ENCODE results near the gene ANKDD1A.

ANKDD1A gene

DNA sequence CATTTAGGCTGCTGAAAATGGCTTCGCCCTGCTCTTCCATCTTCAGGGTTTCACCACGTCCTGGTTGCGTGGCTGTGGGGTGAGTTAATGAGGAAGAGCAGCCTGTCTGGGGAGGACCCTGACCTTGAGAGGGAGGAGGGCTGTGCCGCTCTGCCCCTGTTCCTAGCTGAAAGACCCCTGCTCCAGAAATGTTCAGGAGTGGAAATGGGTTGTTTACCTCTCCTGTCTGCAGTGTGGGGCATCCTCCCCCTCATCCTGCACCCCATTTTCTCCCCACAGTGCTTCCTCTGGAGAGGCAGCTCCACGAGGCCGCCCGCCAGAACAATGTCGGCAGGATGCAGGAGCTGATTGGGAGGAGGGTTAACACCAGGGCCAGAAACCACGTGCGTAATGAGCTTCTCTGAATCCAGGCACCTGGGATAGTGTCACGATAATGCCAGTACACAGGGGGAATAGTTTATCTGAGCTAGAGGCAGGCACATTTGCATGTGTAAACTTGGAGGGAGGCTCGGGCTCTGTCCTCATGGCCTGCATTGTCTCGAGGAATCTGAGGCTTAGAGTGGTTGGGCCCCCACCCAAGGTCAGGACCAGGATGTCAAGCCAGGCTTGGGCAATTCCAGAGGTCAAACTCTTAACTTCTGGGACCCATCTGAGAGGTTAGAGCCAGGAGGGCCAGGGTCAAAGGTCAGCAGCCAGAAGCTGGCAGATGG, 4.0 kb downstream of the ANKDD1A start:
- H3K27ac ChIP-seq, result no peak overlapping the region
- TF ChIP-seq, protein P1, sequence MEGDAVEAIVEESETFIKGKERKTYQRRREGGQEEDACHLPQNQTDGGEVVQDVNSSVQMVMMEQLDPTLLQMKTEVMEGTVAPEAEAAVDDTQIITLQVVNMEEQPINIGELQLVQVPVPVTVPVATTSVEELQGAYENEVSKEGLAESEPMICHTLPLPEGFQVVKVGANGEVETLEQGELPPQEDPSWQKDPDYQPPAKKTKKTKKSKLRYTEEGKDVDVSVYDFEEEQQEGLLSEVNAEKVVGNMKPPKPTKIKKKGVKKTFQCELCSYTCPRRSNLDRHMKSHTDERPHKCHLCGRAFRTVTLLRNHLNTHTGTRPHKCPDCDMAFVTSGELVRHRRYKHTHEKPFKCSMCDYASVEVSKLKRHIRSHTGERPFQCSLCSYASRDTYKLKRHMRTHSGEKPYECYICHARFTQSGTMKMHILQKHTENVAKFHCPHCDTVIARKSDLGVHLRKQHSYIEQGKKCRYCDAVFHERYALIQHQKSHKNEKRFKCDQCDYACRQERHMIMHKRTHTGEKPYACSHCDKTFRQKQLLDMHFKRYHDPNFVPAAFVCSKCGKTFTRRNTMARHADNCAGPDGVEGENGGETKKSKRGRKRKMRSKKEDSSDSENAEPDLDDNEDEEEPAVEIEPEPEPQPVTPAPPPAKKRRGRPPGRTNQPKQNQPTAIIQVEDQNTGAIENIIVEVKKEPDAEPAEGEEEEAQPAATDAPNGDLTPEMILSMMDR (IDR thresholded peaks at IDR 0.05), result no peak
- no peak for TF ChIP-seq ZFX (IDR thresholded peaks at IDR 0.05; ENCODE audit: borderline replicate concordance)

DNA sequence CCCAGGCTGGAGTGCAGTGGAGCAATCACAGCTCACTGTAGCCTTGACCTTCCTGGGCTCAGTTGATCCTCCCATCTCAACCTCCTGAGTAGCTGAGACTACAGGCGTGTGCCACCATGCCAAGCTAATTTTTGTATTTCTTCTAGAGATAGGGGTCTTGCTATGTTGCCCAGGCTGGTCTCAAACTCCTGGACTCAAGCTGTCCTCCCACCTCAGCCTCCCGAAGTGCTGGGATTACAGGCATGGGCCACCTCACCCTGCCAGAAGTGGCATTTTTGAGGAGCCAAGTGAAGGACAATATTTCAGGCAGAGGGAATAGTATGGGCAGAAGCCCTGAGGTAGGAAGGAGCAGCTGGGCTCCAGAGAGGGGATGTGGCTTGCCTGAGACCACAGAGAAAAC, 4.7 kb downstream of the ANKDD1A start:
- TF ChIP-seq, protein P1 (IDR thresholded peaks at IDR 0.05), result no peak
- TF ChIP-seq ZFX (IDR thresholded peaks at IDR 0.05; ENCODE audit: borderline replicate concordance), result no peak

DNA sequence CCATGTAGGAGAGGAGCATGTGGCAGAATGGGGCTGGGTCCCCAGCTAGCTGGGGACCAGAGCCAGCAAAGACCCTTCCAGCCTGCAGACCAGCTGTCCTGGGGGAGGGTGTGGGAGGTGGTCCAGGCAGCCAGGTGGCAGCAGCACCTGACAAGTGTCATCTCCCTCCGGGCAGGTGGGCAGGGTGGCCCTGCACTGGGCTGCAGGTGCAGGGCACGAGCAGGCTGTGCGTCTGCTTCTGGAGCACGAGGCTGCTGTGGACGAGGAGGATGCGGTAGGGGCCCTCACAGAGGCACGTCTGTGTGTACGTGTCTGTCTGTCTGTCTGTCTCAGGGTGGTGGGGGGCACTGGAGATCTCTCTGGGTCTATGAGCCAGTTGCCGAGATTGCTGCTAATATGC, 5.5 kb downstream of the ANKDD1A start:
- TF ChIP-seq ZFX (IDR thresholded peaks at IDR 0.05; ENCODE audit: borderline replicate concordance), result no peak
- TF ChIP-seq, protein P1 (IDR thresholded peaks at IDR 0.05), result no peak
- no peak overlapping the region for H3K27ac ChIP-seq

More for the DNA sequence above, 4.7 kb downstream of the ANKDD1A start:
- no peak overlapping the region for H3K27ac ChIP-seq

DNA sequence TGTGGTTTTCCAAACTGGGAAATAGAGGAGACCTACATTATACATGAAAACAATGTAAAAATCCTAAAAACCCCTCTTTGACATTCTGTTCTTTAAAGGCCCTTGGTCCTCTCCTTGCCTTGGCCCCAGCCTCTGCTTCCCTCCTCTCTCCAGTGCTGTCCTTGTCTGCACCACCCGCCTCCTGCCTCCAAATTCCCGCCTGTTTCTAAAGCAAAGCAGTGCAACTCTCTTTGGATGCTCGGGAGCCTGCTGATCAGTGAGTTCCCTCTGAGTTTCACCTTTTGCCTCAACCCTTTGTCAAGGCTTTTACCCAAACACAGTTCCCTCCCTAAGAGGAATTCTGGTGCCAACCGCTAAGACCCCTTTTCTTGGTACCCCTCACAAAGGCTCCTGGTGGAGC, 8.0 kb downstream of the ANKDD1A start:
- TF ChIP-seq, protein P1 (IDR thresholded peaks at IDR 0.05), result no peak
- TF ChIP-seq ZFX (IDR thresholded peaks at IDR 0.05; ENCODE audit: borderline replicate concordance), result no peak
- no peak overlapping the region for H3K27ac ChIP-seq

DNA sequence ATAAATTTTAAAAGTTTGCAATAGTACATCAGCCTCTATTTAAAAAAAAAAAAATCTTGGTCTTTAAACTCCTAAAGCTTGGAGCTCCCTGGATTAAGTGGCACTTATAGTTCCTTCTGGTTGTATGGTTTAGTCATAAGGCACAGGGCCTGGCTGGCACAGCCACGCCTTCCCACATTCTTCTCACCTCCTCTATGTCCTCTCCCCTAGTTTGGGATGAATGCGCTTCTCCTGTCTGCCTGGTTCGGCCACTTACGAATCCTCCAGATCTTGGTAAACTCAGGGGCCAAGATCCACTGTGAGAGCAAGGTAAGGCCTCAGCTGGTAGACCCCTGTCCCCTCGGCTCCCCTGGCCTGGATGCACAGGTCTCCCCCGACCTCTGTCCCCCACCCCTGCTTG, 10.0 kb downstream of the ANKDD1A start:
- no peak overlapping the region for H3K27ac ChIP-seq
- TF ChIP-seq, protein P1 (IDR thresholded peaks at IDR 0.05), result no peak
- TF ChIP-seq ZFX (IDR thresholded peaks at IDR 0.05; ENCODE audit: borderline replicate concordance), result no peak

DNA sequence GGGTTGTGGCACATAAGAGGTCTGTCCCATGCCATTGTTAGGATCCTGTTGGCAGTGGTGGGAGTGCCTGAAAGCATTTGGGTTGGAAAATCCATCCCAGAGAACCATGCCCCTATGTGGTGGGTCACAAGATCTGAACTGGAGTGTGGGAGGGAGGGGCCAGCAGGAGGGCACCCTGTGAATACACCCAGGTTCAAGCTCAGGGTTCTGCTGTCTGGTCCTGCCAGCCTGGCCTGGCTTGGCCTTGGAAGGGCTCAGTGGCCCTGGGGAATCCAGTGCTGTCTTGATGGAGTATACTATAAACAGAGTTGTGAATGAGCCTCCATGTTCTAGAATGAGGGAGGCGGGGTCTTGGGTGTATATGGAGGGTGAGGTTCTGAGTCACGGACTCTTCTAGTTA, 11.8 kb downstream of the ANKDD1A start:
- H3K27ac ChIP-seq, result no peak overlapping the region
- no peak for TF ChIP-seq ZFX (IDR thresholded peaks at IDR 0.05; ENCODE audit: borderline replicate concordance)
- TF ChIP-seq, protein P1 (IDR thresholded peaks at IDR 0.05), result no peak
